Kidney (tissue), 14 donors: ENCODE data around the gene MEPCE. TPM values are rescaled to one million over a fixed set of nuclear protein-coding genes. Genes with fewer than 3 reads are reported as not detected.

ENCODE experiments used
- DNase-seq, 5 donors: peaks; one replicate each; pipeline ENCODE4 v3.0.0-alpha.2; 2013 to 2020
- FAIRE-seq: peaks from 2 replicates; lab custom pipeline; 2012; peaks lifted over from hg19 to GRCh38; lab: Jason Lieb, UNC
- H3K27ac ChIP-seq, 2 donors: one replicate each; pipeline ENCODE4 v1.7.0; 2013; ENCODE audit warnings: low read depth in 2 of 2, low read length in 2 of 2, inconsistent platforms in 1 of 2
- H3K27me3 ChIP-seq: one replicate; pipeline ENCODE4 v1.7.1; 2013; ENCODE audit warnings: low read length, inconsistent platforms; ENCODE audit not compliant: control insufficient read depth, insufficient read depth
- H3K36me3 ChIP-seq, 3 donors: one replicate each; pipeline versions ENCODE4 v1.7.0 to v1.7.1; 2013; ENCODE audit warnings: low read length in 3 of 3, control low read depth in 1 of 3, inconsistent platforms in 1 of 3; ENCODE audit not compliant: insufficient read depth in 3 of 3, control insufficient read depth in 2 of 3
- H3K4me1 ChIP-seq, 3 donors: one replicate each; pipeline versions ENCODE4 v1.7.0 to v1.7.1; 2013; ENCODE audit warnings: low read length in 3 of 3, inconsistent platforms in 1 of 3, low read depth in 1 of 3; ENCODE audit not compliant: control insufficient read depth in 2 of 3, insufficient read depth in 2 of 3
- H3K4me3 ChIP-seq, 3 donors: one replicate each; pipeline versions ENCODE4 v1.7.0 to v1.8.1; 2013; ENCODE audit warnings: low read length in 3 of 3, control low read depth in 1 of 3, inconsistent platforms in 1 of 3
- H3K9ac ChIP-seq, 3 donors: one replicate each; pipeline versions ENCODE4 v1.7.0 to v1.7.1; 2013; ENCODE audit warnings: low read length in 3 of 3, control low read depth in 1 of 3, inconsistent platforms in 1 of 3
- H3K9me3 ChIP-seq, 3 donors: one replicate each; pipeline versions ENCODE4 v1.7.0 to v1.7.1; 2013; ENCODE audit warnings: low read length in 3 of 3, control low read depth in 1 of 3, inconsistent platforms in 1 of 3; ENCODE audit not compliant: control insufficient read depth in 2 of 3, insufficient read depth in 1 of 3
- CTCF ChIP-seq: IDR thresholded peaks from 3 replicates; pipeline ENCODE4 v1.5.1; 2012; ENCODE audit warnings: mild to moderate bottlenecking, moderate library complexity, borderline replicate concordance; ENCODE audit not compliant: insufficient read depth; ENCODE audit errors: extremely low read depth
- intact Hi-C: fragments of 100-400 bp; cut with DNase I; formaldehyde crosslinking; loops from one replicate; pipeline ENCODE4 v1.11.1; 2022
- polyA plus RNA-seq: library from polyadenylated mRNA; stranded (reverse); fragments of 350-450 nt; fragmentation: Illumina TruSeq; extraction: RNeasy Lipid Tissue Mini Kit (QIAGEN cat#74804); gene quantifications from one replicate; pipeline ENCODE4 v1.2.3, GENCODE V29; 2014; ENCODE audit warnings: low read depth, low replicate concordance; ENCODE audit not compliant: insufficient read depth
- total RNA-seq: library from RNA; stranded (reverse); fragmentation: NEBNext Ultra II Directional; extraction: Animal tissue kit (Norgen Biotek cat#: 25700); gene quantifications from one replicate; pipeline ENCODE4 v1.2.1, GENCODE V29; 2021
- donor health status: control.
- donor health status: control.
- donor health status: control.
- donor health status: control.
- donor health status: control.
- donor health status: DM: yes; HTN: yes; CAD: no.
- donor health status: Normal renal cell carcinoma (clear cell type).

Gene MEPCE
- total and polyA plus RNA-seq, 2 donors from 2014 or later, result 33.4 to 47.2 TPM

- peaks cover 0 to 31% (median 14%) of the 10 kb centered on the region in 3 donors for H3K4me1 ChIP-seq
- peak overlapping the region in 2 of 3 donors; percentile 10 to 53 for H3K9ac ChIP-seq
- intact Hi-C loops, result no loop called here
Observed at GRCh38 chr7:100472854-100473499, 43.3 kb downstream of the MEPCE start.

DNA sequence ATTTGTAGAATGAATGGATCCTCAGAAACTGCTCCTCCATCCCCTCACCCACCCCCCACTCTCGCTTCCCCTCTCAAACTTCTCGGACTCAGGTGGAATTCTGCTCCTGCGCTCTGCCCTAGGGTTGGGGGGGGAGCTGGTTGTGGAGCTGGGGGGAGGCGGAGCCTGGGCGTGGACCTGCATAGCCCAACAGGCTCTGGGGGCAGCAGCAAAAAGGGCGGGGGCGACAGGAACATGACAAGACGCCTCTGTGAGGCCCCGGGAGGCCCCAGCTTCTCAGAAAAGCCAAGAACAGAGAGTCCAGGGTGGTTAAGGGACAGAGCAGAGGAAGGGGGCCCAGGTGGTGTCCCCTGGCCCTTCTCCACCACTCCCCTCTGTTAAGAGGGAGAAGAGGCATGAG lies 45.9 kb downstream of the MEPCE start:
- H3K4me1 ChIP-seq, result peaks cover 2 to 28% (median 20%) of the 10 kb centered on the region in 3 donors
- peak overlapping the region in 1 of 3 donors; percentile 55 for H3K9ac ChIP-seq
- no peak for FAIRE-seq
- intact Hi-C loops, result no loop called here
- TF ChIP-seq CTCF, result no peak
- peak in 1 of 5 donors; percentile 78 for DNase-seq
- no peaks in the 10 kb centered on the region for H3K27me3 ChIP-seq
- no peaks in the 10 kb centered on the region for H3K9me3 ChIP-seq
- peak overlapping the region; percentile 51 to 65 for H3K27ac ChIP-seq
- H3K36me3 ChIP-seq, result peaks cover 0 to 9% (median 2%) of the 10 kb centered on the region in 3 donors
- H3K4me3 ChIP-seq, result peak overlapping the region in 1 of 3 donors; percentile 88

More at GRCh38 chr7:100472854-100473499, 43.3 kb downstream of the MEPCE start:
- Histone ChIP-seq H3K27ac (peak overlapping the region in 1 of 2 donors; percentile 52), H3K36me3 (peaks cover 0 to 9% (median 2%) of the 10 kb centered on the region in 3 donors), H3K27me3 (no peaks in the 10 kb centered on the region), H3K4me3 (no peak overlapping the region), H3K9me3 (no peaks in the 10 kb centered on the region)
- TF ChIP-seq CTCF, result no peak
- FAIRE-seq (no peak), DNase-seq (peak in 1 of 5 donors; percentile 73)

DNA sequence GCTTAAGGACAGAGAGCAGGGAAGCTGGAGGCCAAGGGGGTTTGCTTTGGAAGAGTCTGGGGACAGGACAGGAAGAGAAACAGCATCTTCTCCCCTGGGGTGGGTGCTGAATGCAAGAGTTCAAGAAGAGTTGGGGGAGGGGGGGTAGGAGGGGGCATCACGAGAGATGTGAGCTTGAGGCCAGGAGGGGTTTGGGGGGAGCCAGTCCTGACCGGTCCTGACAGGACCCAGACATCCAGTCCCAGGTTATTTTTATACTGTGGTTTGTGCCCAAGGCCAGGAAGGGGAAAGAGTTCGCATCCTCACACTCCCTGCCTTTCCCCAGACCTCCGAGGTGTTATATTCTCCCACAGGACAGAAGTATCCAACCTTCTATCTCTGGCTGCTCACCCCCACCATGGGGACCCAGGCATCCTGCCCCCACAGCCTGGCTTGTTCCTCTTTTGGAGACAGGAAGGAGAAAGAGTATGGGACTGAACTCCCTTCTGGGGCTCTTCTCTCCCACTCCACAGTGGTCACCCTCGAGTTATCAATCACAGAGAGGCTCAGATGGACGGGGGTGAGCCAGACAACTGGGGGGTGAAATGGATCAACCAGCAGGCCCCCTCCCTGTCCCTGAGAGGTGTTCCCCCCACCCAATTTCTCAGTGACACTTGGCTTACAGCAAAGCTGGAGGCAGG lies 46.6 kb downstream of the MEPCE start:
- peak overlapping the region in 1 of 2 donors; percentile 65 for H3K27ac ChIP-seq
- no peaks in the 10 kb centered on the region for H3K27me3 ChIP-seq
- peak overlapping the region in 1 of 3 donors; percentile 71 for H3K9ac ChIP-seq
- no peak for TF ChIP-seq CTCF
- no peak for DNase-seq
- intact Hi-C loops, result no loop called here
- no peaks in the 10 kb centered on the region for H3K9me3 ChIP-seq
- peaks cover 0 to 9% (median 2%) of the 10 kb centered on the region in 3 donors for H3K36me3 ChIP-seq
- peak overlapping the region in 2 of 3 donors; percentile 26 to 88 for H3K4me3 ChIP-seq
- H3K4me1 ChIP-seq, result peaks cover 2 to 28% (median 20%) of the 10 kb centered on the region in 3 donors
- no peak for FAIRE-seq
